ENCODE data around the gene MEP1A.
"Not testable (repeated sequence)": the region's sequence is repeated elsewhere in the genome, so short reads cannot be mapped to it uniquely, and the experiment has no call there.

The MEP1A gene

GRCh38 chr6:46834257-46834916 is 41.2 kb downstream of the MEP1A start:
- not testable (repeated sequence) for DNase-seq

- DNase-seq = not testable (repeated sequence)
Measured at GRCh38 chr6:46834991-46835390, 41.8 kb downstream of the MEP1A start.

- DNase-seq = no peak
Measured at GRCh38 chr6:46838033-46838432, 44.8 kb downstream of the MEP1A start.

- DNase-seq = not testable (repeated sequence)
Measured at GRCh38 chr6:46842252-46842846, 49.2 kb downstream of the MEP1A start.

- DNase-seq = no peak
Measured at GRCh38 chr6:46845126-46845525, 51.9 kb downstream of the MEP1A start.

GRCh38 chr6:46848684-46849360 is 55.6 kb downstream of the MEP1A start:
- DNase-seq = peak; percentile 74

GRCh38 chr6:46849361-46849690 is 56.1 kb downstream of the MEP1A start:
- no peak for DNase-seq

- DNase-seq = no peak
Measured at GRCh38 chr6:46850792-46851191, 57.6 kb downstream of the MEP1A start.

- not testable (repeated sequence) for DNase-seq
Measured at GRCh38 chr6:46851576-46851975, 58.4 kb downstream of the MEP1A start.

GRCh38 chr6:46855966-46856365 is 62.8 kb downstream of the MEP1A start:
- not testable (repeated sequence) for DNase-seq

- DNase-seq = no peak
Measured at GRCh38 chr6:46862381-46862780, 69.2 kb downstream of the MEP1A start.

GRCh38 chr6:46863791-46864190 is 70.6 kb downstream of the MEP1A start:
- no peak for DNase-seq

GRCh38 chr6:46865221-46865620 is 72.0 kb downstream of the MEP1A start:
- DNase-seq = no peak

- no peak for DNase-seq
Measured at GRCh38 chr6:46867411-46867810, 74.2 kb downstream of the MEP1A start.

GRCh38 chr6:46876126-46876525 is 82.9 kb downstream of the MEP1A start:
- DNase-seq = peak; percentile 12

- DNase-seq = no peak
Measured at GRCh38 chr6:46879003-46879402, 85.8 kb downstream of the MEP1A start.

- peak; percentile 76 for DNase-seq
Measured at GRCh38 chr6:46882645-46883044, 89.5 kb downstream of the MEP1A start.

- no peak for DNase-seq
Measured at GRCh38 chr6:46888031-46888430, 94.8 kb downstream of the MEP1A start.

GRCh38 chr6:46888578-46888977 is 95.4 kb downstream of the MEP1A start:
- DNase-seq = no peak

Measured in NCI-H510A (cell line).